HUDEP-2 (cell line): ENCODE measurements around the gene SLC35E4.
"Not testable (repeated sequence)": the region's sequence is repeated elsewhere in the genome, so short reads cannot be mapped to it uniquely, and the experiment has no call there.

Experiments
- DNase-seq, 76 experiments: peaks; one replicate each; lab custom pipeline; 2025; ENCODE audit not compliant: unreplicated experiment in 76 of 76; lab: John Stamatoyannopoulos, UW

Gene SLC35E4, protein sequence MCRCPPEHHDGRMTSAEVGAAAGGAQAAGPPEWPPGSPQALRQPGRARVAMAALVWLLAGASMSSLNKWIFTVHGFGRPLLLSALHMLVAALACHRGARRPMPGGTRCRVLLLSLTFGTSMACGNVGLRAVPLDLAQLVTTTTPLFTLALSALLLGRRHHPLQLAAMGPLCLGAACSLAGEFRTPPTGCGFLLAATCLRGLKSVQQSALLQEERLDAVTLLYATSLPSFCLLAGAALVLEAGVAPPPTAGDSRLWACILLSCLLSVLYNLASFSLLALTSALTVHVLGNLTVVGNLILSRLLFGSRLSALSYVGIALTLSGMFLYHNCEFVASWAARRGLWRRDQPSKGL

DNA sequence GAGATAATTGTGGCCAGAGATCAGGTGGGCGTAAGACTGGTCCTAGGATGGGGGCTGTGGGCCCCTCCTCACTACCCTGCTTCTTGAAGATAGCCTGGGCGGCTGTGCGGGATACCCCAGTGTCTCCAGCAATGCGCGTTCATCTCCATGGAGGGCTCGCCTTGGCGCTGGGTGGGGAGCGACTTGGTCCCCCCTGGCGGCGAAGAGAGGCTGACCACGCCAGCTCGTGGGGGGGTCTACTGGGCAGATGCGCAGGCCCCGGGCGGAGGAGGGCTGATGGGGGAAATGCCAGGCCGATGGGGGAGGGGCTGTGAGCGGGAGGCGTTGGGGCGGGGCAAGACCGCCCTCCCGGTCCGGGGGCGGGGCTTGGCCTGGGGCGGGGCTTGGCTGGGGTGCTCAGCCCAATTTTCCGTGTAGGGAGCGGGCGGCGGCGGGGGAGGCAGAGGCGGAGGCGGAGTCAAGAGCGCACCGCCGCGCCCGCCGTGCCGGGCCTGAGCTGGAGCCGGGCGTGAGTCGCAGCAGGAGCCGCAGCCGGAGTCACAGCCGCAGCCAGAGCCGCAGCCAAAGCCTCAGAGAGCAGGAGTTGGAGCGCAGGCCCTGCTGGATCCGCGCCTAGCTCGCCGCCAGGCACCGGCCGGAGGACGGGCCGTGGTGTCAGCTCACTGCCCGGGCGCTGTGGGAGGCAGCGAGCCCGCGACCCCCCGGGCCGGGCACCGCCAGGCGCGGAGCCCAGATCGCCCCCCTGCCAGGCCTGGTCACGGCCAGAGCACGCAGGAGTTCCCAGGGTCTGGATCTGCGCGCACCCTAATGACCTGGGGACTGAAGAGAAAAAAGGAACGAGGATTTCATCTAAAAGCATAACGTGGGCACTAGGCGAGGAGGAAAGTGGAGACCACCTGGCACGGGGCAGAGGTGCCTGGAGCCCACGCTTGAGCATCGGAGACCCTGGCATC, at the start of gene SLC35E4:
Gene SLC35E4 (plus strand): TSS at position 509 of the 953 bp plus-strand sequence. CDS start 670 bp downstream, outside the sequence.
- DNase-seq = peak in 74 of 76 experiments; percentile 9 to 93 (median 83)

- no peak for DNase-seq
These were observed 49.2 kb upstream of the SLC35E4 start for GRCh38 chr22:30586414-30586813.

- peak in 8 of 76 experiments; percentile 10 to 32 (median 24) for DNase-seq
These were observed 44.4 kb upstream of the SLC35E4 start for GRCh38 chr22:30591191-30591587.

DNA sequence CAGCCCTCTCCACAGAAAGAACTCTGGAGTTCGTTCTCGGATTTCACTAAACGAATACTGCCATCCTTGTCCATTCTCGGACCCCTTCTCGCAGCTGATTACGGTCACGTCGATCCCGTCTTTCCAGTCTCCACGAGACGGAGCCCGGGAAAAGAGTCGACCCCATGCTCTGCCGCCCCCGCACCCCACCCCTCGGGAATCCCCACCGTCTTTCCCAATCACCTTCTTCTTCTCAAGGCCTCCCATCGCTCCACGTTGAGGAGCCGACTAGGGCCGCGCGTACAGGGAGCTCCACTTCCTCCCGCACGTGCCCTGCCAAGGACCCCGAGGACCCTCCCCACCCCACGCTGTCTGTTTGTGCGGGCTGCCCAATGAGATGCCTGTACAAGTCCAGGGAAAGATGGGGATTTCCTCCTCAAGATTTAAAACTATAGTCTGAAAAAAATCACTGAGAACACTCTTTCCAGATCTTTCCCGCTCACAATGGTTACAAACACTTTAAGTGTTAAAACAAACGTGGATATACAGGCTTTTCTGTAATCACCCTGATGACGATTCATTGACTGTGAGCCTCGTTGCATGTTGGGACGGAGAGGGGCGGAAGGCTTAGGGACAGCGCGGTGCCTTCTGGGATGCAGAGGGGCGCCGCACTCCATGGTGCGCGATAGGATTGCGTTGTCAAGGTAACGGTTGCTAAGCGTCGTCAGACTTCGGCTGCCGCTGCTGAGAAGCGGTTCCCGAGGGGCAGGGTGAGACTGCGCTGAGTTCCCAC, 43.8 kb upstream of the SLC35E4 start, which contains the start of gene PES1:
Gene PES1 (minus strand): TSS at position 323 of the 772 bp plus-strand sequence. CDS start 77 bp downstream, at position 246.
- peak in 75 of 76 experiments; percentile 19 to 97 (median 92) for DNase-seq

- not testable (repeated sequence) for DNase-seq
These were observed 43.2 kb upstream of the SLC35E4 start for GRCh38 chr22:30592360-30592713.

DNA sequence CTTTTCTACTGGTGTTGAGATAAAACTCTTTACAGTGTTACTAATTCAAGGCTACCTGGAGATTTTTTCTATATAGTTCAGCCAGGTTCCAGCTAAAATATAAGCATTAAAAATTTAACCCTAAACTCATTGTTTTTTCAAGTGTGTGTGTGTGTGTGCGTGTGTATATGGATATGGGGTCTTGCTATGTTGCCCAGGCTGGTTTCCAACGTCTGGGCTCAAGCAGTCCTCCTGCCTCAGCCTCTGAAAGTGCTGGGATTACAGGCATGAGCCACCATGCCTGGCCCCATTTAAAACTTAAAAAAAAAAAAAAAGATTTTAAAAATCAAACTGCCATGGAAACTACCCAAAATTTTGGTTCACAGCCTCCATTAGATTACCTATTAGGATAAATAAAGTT, 39.4 kb upstream of the SLC35E4 start:
- no peak for DNase-seq

DNA sequence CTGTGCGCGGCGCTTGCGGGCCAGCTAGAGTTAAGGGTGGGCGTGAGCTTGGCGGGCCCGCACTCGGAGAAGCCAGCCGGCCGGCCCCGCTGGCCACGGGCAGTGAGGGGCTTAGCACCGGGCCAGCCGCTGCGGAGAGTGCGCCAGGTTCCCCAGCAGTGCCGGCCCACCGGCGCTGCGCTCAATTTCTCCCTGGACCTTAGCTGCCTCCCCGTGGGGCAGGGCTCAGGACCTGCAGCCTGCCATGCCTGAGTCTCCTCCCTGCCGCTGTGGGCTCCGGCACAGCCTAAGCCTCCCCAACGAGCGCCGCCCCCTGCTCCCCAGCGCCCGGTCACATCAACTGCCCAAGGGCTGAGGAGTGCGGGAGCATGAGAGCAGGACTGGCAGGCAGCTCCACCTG, 38.7 kb upstream of the SLC35E4 start:
- no peak for DNase-seq

DNA sequence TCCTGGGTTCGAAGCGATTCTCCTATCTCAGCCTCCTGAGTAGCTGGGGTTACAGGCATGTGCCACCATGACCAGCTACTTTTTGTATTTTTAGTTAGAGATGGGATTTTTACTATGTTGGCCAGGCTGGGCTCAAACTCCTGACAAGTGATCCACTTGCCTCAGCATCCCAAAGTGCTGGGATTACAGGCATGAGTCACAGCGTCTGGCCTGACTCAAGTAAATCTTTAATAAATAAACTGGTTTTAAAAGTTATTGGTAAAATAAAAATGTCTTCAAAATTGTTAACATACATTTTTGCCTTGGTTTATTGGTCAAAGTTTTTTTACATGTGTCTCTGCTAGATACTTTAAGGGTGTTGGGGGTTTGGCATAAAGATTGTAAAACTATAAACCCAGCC, 36.6 kb upstream of the SLC35E4 start:
- no peak for DNase-seq

GRCh38 chr22:30600921-30601320, 34.7 kb upstream of the SLC35E4 start:
- DNase-seq = no peak

GRCh38 chr22:30601464-30601863, 34.1 kb upstream of the SLC35E4 start:
- no peak for DNase-seq

DNA sequence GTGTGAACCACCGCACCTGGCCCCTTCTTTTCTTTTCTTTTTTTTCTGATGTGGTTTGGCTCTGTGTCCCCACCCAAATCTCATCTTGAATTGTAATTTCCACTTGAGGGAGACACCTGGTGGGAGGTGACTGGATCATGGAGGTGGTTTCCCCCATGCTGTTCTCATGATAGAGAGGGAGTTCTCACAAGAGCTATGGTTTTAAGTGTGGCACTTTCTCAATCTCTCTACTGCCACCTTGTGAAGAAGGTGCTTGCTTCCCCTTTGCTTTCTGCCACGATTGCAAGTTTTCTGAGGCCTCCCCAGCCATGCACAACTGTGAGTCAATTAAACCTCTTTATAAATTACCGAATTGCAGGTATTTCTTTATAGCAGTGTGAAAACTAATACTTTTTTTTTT, 33.5 kb upstream of the SLC35E4 start:
- DNase-seq = peak in 25 of 76 experiments; percentile 5 to 55 (median 22)

DNA sequence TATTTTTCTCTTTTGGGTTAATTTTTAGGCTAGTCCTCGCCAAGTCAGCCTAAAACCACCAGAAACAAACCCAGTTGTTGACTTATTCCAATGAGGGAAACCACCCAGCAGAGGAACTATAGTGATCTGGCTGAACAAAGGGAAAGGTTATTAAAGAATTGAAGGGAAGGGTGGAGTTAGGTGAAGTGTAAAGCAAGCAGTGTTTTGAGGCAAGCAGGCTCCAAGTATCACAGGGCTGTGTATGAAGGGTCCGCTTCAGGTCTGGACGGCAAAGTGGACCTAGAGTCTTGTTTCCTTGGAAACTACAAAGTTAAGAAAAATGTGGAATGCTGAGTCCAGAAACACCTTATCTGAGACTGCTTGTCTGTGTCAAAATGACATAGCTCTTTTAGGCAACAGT, 31.8 kb upstream of the SLC35E4 start:
- DNase-seq = no peak

- DNase-seq = no peak
These were observed 30.9 kb upstream of the SLC35E4 start for GRCh38 chr22:30604723-30605122.

DNA sequence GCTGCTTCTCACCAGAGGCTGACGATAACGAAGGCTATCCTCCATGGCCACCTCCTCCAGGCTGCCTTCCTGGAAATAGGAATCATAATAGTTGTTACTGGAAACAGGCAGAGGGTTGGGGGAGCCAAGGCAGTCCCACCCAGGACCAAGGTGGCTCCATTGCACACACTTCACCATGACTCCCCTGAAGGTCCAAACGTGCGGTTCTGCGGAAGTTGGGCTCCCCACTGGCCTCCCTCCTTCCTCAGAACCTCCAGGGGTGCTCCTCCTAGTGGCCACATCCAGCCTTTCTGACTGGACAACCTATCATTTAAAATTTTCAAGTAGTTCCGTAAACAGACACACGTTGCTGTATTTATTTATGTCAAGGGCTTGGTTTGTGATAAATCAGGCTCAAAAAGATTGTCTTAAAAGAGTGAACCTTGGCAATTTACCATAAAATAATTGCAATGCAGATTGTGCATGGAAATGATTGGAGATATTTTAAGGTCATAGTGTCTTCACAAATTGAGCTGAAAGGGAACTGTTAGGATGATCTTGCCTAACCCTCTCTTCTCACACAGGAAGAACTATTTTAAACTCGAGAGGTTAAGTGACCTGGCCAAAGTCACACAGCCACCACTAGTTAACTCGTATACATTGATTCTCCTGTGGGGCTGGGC, 30.0 kb upstream of the SLC35E4 start:
- DNase-seq = peak in 41 of 76 experiments; percentile 4 to 57 (median 29)

DNA sequence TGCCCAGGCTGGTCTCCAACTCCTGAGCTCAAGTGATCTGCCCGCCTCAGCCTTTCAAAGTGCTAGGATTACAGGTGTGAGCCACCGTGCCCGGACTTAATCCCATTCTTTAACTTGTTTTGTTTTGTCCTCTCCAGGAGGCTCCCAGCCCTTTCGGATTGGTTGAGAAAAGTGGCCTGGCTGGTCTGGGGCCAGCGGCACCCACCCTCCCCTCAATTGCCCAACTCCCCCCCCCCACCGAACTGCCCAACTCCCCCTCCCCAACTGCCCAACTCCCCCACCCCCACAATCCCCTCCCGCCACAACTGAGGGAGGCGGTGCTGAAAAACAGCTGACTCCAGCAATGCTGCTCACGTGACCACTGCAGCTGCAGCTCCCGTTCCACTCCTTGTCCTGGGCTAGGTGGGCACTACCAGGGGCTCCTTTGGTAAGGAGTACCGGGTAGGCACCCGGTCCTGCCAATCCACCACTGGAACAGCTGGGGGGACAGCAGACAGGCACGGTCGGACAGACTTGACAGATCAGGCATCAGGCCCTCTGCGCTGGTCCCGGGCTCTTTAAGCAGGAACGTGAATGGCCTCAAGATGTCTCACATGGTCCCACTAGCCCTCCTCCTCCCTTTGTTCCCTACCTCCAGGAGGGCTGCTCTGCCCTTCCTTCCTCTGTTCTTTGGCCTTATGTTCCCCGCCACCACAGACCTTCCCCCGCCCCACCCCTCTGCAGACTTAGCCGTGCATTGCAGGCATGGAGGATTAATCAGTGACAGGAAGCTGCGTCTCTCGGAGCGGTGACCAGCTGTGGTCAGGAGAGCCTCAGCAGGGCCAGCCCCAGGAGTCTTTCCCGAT, 28.9 kb upstream of the SLC35E4 start, which contains the start of gene TCN2:
Gene TCN2 (plus strand): TSS at position 720 of the 845 bp plus-strand sequence. CDS start 158 bp downstream, outside the sequence.
- peak in 14 of 76 experiments; percentile 8 to 46 (median 26) for DNase-seq

- DNase-seq = no peak
These were observed 28.2 kb upstream of the SLC35E4 start for GRCh38 chr22:30607300-30607930.

- no peak for DNase-seq
These were observed 27.6 kb upstream of the SLC35E4 start for GRCh38 chr22:30607939-30608338.
